SH-SY5Y (cell line): ENCODE measurements around the gene AFF3.

Source experiments
- GATA2 ChIP-seq: IDR thresholded peaks from 2 replicates; pipeline ENCODE4 v1.6.1; 2011; ENCODE audit warnings: mild to moderate bottlenecking, low read depth, low read length
- GATA3 ChIP-seq: IDR thresholded peaks from 2 replicates; pipeline ENCODE4 v1.6.1; 2011; ENCODE audit warnings: low read depth, mild to moderate bottlenecking, low read length, moderate library complexity

- TF ChIP-seq GATA2 (no peak), GATA3 (no peak)
Observed at GRCh38 chr2:100067784-100068183, 74.6 kb downstream of the AFF3 start.
